ENCODE measurements around the gene EVX2. TPM values are rescaled to one million over a fixed set of nuclear protein-coding genes. Genes with fewer than 3 reads are reported as not detected.

Gene EVX2
- polyA plus RNA-seq, 1 of the 3 experiments (the other 2 are of a cell fraction), result not detected

GRCh38 chr2:176125772-176126054, 42.0 kb upstream of the EVX2 start:
- WGBS (ENCODE audit: low lambda C conversion rate), result 94% methylated on average over 6 of the region's 6 CpGs
- CTCF ChIA-PET, result interaction anchor here (1.7 to 26.1 kb wide), 10 partner anchors 12 to 1035 kb away, joined by 5 to 1047 read pairs (median 56); partner anchors contain the start of gene HOXD10
- no peak for DNase-seq

DNA sequence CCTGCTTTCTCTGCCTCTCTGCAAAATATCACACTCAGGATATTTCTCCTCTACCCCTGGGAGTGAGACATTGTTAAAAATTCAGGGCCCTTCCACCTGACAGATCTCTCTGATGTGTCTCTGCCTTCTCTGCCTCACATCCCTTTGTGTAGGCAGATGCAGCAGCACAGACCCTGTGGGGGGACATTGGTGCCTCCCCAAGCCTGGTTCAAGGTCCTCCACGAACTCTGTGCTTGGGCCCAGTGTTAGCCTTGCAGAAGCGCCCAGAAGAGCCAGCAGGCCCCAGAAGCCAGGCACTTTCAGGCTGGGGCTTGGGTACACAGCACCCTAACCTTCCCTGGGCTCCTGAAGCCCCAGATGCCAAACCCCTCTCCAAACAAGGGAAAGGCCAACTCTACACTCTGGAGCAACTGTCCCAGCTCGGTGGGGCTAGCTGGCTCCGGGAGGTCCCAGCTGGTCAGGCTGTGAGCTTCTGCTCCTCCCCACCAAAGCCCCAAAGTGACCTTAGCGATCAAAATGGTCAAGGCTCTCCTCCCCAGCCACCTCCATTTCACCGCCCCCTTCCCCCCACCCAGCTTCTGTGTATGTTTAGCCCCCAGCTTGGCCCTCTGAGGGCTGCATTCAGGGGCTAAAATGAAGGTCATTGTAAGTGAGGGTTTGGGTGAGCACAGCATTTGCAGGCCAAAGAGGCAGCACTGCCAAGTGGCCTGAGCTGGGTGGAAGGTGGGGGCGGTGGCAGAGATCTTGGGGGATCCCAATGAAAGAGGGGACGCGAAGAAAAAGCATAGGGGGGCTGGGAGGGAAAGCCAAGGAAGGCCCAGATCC, 41.4 kb upstream of the EVX2 start:
- CTCF ChIA-PET, result interaction anchor here (2.0 to 26.1 kb wide), 9 partner anchors 11 to 1036 kb away, joined by 5 to 1047 read pairs (median 83); partner anchors contain the start of gene HOXD10
- H3K9me3 ChIP-seq, result no peaks in the 10 kb centered on the region
- TF ChIP-seq CHD2 (IDR thresholded peaks at IDR 0.05; ENCODE audit: low read length, partially characterized antibody), result no peak
- no peak for TF ChIP-seq USF2 (IDR thresholded peaks at IDR 0.05; ENCODE audit: borderline replicate concordance, low read depth, low read length)
- TF ChIP-seq SIN3A (IDR thresholded peaks at IDR 0.05; ENCODE audit: borderline replicate concordance, low read depth, low read length), result no peak
- TF ChIP-seq POLR2AphosphoS5 (IDR thresholded peaks at IDR 0.05; ENCODE audit: low read depth, low read length), result no peak
- no peak for TF ChIP-seq GATA2 (CRISPR knock-in tag; IDR thresholded peaks at IDR 0.05)
- H3K9ac ChIP-seq, result no peak overlapping the region
- no peak overlapping the region for H3K4me2 ChIP-seq
- H3K27me3 ChIP-seq (ENCODE audit: insufficient read depth), result no peaks in the 10 kb centered on the region; the same call in 1 of the 2 replicates
- no peak for DNase-seq
- H2AFZ ChIP-seq (ENCODE audit: low read depth), result no peak overlapping the region
- POLR2A ChIA-PET, result interaction anchor here (0.6 to 4.1 kb wide), 2 partner anchors 513 to 831 kb away, joined by 3 to 19 read pairs; no protein-coding TSS in a partner anchor
- H3K9me2 ChIP-seq, result no peaks in the 10 kb centered on the region
- no peaks in the 10 kb centered on the region for H4K20me1 ChIP-seq (ENCODE audit: insufficient read depth)
- 94% methylated on average over 7 of the region's 9 CpGs for WGBS (ENCODE audit: low lambda C conversion rate)
- no peaks in the 10 kb centered on the region for H3K79me2 ChIP-seq (ENCODE audit: insufficient read depth)
- no peak overlapping the region for H3K4me3 ChIP-seq (ENCODE audit: low read depth in 2 of 2, low read length in 1 of 2)
- peaks cover 3% of the 10 kb centered on the region for H3F3A ChIP-seq (replicated peaks; ENCODE audit: insufficient read depth)
- no peaks in the 10 kb centered on the region for H3K36me3 ChIP-seq (replicated peaks in 1 of 2; ENCODE audit: control insufficient read depth in 1 of 2, insufficient read depth in 2 of 2, low read length in 1 of 2)
- H3K4me1 ChIP-seq (ENCODE audit: control insufficient read depth in 1 of 2, insufficient read depth in 2 of 2, low read depth in 1 of 2, low read length in 1 of 2), result peaks cover 4 to 21% of the 10 kb centered on the region in 2 experiments; a peak in 3 of 4 replicates
- H3K27ac ChIP-seq (ENCODE audit: low read depth in 2 of 2, low read length in 1 of 2), result no peak overlapping the region

More at GRCh38 chr2:176125772-176126054, 42.0 kb upstream of the EVX2 start:
- POLR2A ChIA-PET, result interaction anchor here (0.6 kb wide), 1 partner anchor 830 kb away, joined by 3 read pairs; no protein-coding TSS in a partner anchor
- Histone ChIP-seq H3K9me3 (no peaks in the 10 kb centered on the region), H3K4me1 (ENCODE audit: control insufficient read depth in 1 of 2, insufficient read depth in 2 of 2, low read depth in 1 of 2, low read length in 1 of 2) (peaks cover 4 to 21% of the 10 kb centered on the region in 2 experiments; a peak in 3 of 4 replicates), H3K9ac (no peak overlapping the region), H3K36me3 (replicated peaks in 1 of 2; ENCODE audit: control insufficient read depth in 1 of 2, insufficient read depth in 2 of 2, low read length in 1 of 2) (no peaks in the 10 kb centered on the region), H4K20me1 (ENCODE audit: insufficient read depth) (no peaks in the 10 kb centered on the region), H3K27ac (ENCODE audit: low read depth in 2 of 2, low read length in 1 of 2) (no peak overlapping the region), H2AFZ (ENCODE audit: low read depth) (no peak overlapping the region), H3K79me2 (ENCODE audit: insufficient read depth) (no peaks in the 10 kb centered on the region), H3K9me2 (no peaks in the 10 kb centered on the region), H3K4me2 (no peak overlapping the region), H3K4me3 (ENCODE audit: low read depth in 2 of 2, low read length in 1 of 2) (no peak overlapping the region), H3F3A (replicated peaks; ENCODE audit: insufficient read depth) (peaks cover 5% of the 10 kb centered on the region), H3K27me3 (ENCODE audit: insufficient read depth) (no peaks in the 10 kb centered on the region; the same call in 1 of the 2 replicates)
- TF ChIP-seq RAD21 (IDR thresholded peaks at IDR 0.05; ENCODE audit: low read length) (no peak), NRF1 (IDR thresholded peaks at IDR 0.05; ENCODE audit: low read depth, low read length) (no peak), GATA2 (CRISPR knock-in tag; IDR thresholded peaks at IDR 0.05) (no peak), CHD2 (IDR thresholded peaks at IDR 0.05; ENCODE audit: low read length, partially characterized antibody) (no peak), FOSL2 (IDR thresholded peaks at IDR 0.05; ENCODE audit: borderline replicate concordance, low read depth) (no peak), EZH2phosphoT487 (IDR thresholded peaks at IDR 0.05; ENCODE audit: borderline replicate concordance, low read depth) (no peak), EP300 (IDR thresholded peaks at IDR 0.05; ENCODE audit: borderline replicate concordance in 1 of 2, low read depth in 1 of 2, low read length in 1 of 2) (no peak), SIN3A (IDR thresholded peaks at IDR 0.05; ENCODE audit: borderline replicate concordance, low read depth, low read length) (no peak)
- TF ChIP-seq, protein P1, sequence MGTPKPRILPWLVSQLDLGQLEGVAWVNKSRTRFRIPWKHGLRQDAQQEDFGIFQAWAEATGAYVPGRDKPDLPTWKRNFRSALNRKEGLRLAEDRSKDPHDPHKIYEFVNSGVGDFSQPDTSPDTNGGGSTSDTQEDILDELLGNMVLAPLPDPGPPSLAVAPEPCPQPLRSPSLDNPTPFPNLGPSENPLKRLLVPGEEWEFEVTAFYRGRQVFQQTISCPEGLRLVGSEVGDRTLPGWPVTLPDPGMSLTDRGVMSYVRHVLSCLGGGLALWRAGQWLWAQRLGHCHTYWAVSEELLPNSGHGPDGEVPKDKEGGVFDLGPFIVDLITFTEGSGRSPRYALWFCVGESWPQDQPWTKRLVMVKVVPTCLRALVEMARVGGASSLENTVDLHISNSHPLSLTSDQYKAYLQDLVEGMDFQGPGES (IDR thresholded peaks at IDR 0.05; ENCODE audit: low read depth, low read length), result no peak
- TF ChIP-seq, protein P2, sequence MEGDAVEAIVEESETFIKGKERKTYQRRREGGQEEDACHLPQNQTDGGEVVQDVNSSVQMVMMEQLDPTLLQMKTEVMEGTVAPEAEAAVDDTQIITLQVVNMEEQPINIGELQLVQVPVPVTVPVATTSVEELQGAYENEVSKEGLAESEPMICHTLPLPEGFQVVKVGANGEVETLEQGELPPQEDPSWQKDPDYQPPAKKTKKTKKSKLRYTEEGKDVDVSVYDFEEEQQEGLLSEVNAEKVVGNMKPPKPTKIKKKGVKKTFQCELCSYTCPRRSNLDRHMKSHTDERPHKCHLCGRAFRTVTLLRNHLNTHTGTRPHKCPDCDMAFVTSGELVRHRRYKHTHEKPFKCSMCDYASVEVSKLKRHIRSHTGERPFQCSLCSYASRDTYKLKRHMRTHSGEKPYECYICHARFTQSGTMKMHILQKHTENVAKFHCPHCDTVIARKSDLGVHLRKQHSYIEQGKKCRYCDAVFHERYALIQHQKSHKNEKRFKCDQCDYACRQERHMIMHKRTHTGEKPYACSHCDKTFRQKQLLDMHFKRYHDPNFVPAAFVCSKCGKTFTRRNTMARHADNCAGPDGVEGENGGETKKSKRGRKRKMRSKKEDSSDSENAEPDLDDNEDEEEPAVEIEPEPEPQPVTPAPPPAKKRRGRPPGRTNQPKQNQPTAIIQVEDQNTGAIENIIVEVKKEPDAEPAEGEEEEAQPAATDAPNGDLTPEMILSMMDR (IDR thresholded peaks at IDR 0.05), result no peak
